ENCODE data around the gene ARID4A. TPM values are rescaled to one million over a fixed set of nuclear protein-coding genes. Genes with fewer than 3 reads are reported as not detected.
"Not testable (repeated sequence)": the region's sequence is repeated elsewhere in the genome, so short reads cannot be mapped to it uniquely, and the experiment has no call there.

ARID4A gene
- total and polyA plus RNA-seq, 2 experiments from 2014 or later = 15.9 to 17.2 TPM

GRCh38 chr14:58414845-58415244 lies 116.5 kb downstream of the ARID4A start:
- Histone ChIP-seq H3K9me3 (ENCODE audit: low read depth) (no peaks in the 10 kb centered on the region), H2AFZ (no peak overlapping the region), H3K4me1 (ENCODE audit: insufficient read depth) (no peaks in the 10 kb centered on the region), H3K27me3 (no peaks in the 10 kb centered on the region), H3K79me2 (peaks cover 25% of the 10 kb centered on the region), H3K4me2 (no peak overlapping the region), H4K20me1 (ENCODE audit: insufficient read depth, poor library complexity, severe bottlenecking) (no peaks in the 10 kb centered on the region), H3K27ac (no peak overlapping the region), H3K36me3 (replicated peaks; ENCODE audit: insufficient read depth, low read depth) (no peaks in the 10 kb centered on the region), H3K9me2 (replicated peaks; ENCODE audit: insufficient read depth) (no peaks in the 10 kb centered on the region), H3K4me3 (no peak overlapping the region)
- DNase-seq (ENCODE audit: low spot score) = no peak
- no peak for TF ChIP-seq EZH2 (IDR thresholded peaks at IDR 0.05; ENCODE audit: borderline replicate concordance)
- no peak for TF ChIP-seq EZH2phosphoT487 (IDR thresholded peaks at IDR 0.05; ENCODE audit: low read depth, severe bottlenecking, unreplicated experiment)
- TF ChIP-seq, protein P1, sequence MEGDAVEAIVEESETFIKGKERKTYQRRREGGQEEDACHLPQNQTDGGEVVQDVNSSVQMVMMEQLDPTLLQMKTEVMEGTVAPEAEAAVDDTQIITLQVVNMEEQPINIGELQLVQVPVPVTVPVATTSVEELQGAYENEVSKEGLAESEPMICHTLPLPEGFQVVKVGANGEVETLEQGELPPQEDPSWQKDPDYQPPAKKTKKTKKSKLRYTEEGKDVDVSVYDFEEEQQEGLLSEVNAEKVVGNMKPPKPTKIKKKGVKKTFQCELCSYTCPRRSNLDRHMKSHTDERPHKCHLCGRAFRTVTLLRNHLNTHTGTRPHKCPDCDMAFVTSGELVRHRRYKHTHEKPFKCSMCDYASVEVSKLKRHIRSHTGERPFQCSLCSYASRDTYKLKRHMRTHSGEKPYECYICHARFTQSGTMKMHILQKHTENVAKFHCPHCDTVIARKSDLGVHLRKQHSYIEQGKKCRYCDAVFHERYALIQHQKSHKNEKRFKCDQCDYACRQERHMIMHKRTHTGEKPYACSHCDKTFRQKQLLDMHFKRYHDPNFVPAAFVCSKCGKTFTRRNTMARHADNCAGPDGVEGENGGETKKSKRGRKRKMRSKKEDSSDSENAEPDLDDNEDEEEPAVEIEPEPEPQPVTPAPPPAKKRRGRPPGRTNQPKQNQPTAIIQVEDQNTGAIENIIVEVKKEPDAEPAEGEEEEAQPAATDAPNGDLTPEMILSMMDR (IDR thresholded peaks at IDR 0.05; ENCODE audit: poor library complexity) = no peak
- 100% methylated on average over 1 of the region's 1 CpG for WGBS (ENCODE audit: low lambda C conversion rate, missing lambda C conversion rate)

- Histone ChIP-seq H3K9me3 (ENCODE audit: low read depth) (no peaks in the 10 kb centered on the region), H2AFZ (no peak overlapping the region), H3K79me2 (peaks cover 25% of the 10 kb centered on the region), H3K27ac (no peak overlapping the region), H3K4me1 (ENCODE audit: insufficient read depth) (no peaks in the 10 kb centered on the region), H4K20me1 (ENCODE audit: insufficient read depth, poor library complexity, severe bottlenecking) (no peaks in the 10 kb centered on the region), H3K4me3 (no peak overlapping the region), H3K9me2 (replicated peaks; ENCODE audit: insufficient read depth) (no peaks in the 10 kb centered on the region), H3K4me2 (no peak overlapping the region), H3K27me3 (no peaks in the 10 kb centered on the region), H3K36me3 (replicated peaks; ENCODE audit: insufficient read depth, low read depth) (no peaks in the 10 kb centered on the region)
- TF ChIP-seq, protein P1 (IDR thresholded peaks at IDR 0.05; ENCODE audit: poor library complexity) = no peak
- TF ChIP-seq EZH2phosphoT487 (IDR thresholded peaks at IDR 0.05; ENCODE audit: low read depth, severe bottlenecking, unreplicated experiment) (no peak), EZH2 (IDR thresholded peaks at IDR 0.05; ENCODE audit: borderline replicate concordance) (no peak)
- 97% methylated on average over 10 of the region's 10 CpGs for WGBS (ENCODE audit: low lambda C conversion rate, missing lambda C conversion rate)
- no peak for DNase-seq (ENCODE audit: low spot score)
Observed at GRCh38 chr14:58415636-58416547, 117.5 kb downstream of the ARID4A start.

GRCh38 chr14:58416934-58417333 lies 118.6 kb downstream of the ARID4A start:
- DNase-seq (ENCODE audit: low spot score) = not testable (repeated sequence)

More at GRCh38 chr14:58416934-58417333, 118.6 kb downstream of the ARID4A start:
- peaks cover 25% of the 10 kb centered on the region for H3K79me2 ChIP-seq
- not testable (repeated sequence) for H3K27me3 ChIP-seq; H3K4me2 ChIP-seq; H3K27ac ChIP-seq; H2AFZ ChIP-seq; H3K9me2 ChIP-seq (replicated peaks; ENCODE audit: insufficient read depth); H3K4me3 ChIP-seq; H4K20me1 ChIP-seq (ENCODE audit: insufficient read depth, poor library complexity, severe bottlenecking); H3K36me3 ChIP-seq (replicated peaks; ENCODE audit: insufficient read depth, low read depth); H3K9me3 ChIP-seq (ENCODE audit: low read depth); H3K4me1 ChIP-seq (ENCODE audit: insufficient read depth)
- WGBS (ENCODE audit: low lambda C conversion rate, missing lambda C conversion rate) = 88% methylated on average over 1 of the region's 1 CpG

Small RNAs within 50 kb of the gene (small RNA-seq; reads per million reads assigned to genes)
- not detected for gene RNU6-341P

Other genes starting within 250 kb of the ARID4A start
- gene ARMH4, start 146.3 kb upstream of the ARID4A start, total RNA-seq = 6.6 and 9.2 TPM in 2 replicates
- 8.1 and 11.3 TPM in 2 replicates for gene ARMH4, start 146.3 kb upstream of the ARID4A start, polyA plus RNA-seq
- 106 and 120 TPM in 2 replicates for gene ACTR10, start 98.4 kb upstream of the ARID4A start, total RNA-seq
- 112 and 118 TPM in 2 replicates for gene ACTR10, start 98.4 kb upstream of the ARID4A start, polyA plus RNA-seq
- 96.2 and 152 TPM in 2 replicates for gene PSMA3, start 53.7 kb upstream of the ARID4A start, total RNA-seq
- 174 and 186 TPM in 2 replicates for gene PSMA3, start 53.7 kb upstream of the ARID4A start, polyA plus RNA-seq
- gene TOMM20L, start 97.4 kb downstream of the ARID4A start, total RNA-seq = not detected in 2 replicates
- gene TOMM20L, start 97.4 kb downstream of the ARID4A start, polyA plus RNA-seq = 0.33 TPM in 1 of 2 replicates, not detected in the other
- gene TIMM9, start 129.0 kb downstream of the ARID4A start, total RNA-seq = 65.5 and 70.9 TPM in 2 replicates
- 44.8 and 63.6 TPM in 2 replicates for gene TIMM9, start 129.0 kb downstream of the ARID4A start, polyA plus RNA-seq
- 14.0 and 21.4 TPM in 2 replicates for gene KIAA0586, start 129.2 kb downstream of the ARID4A start, total RNA-seq
- gene KIAA0586, start 129.2 kb downstream of the ARID4A start, polyA plus RNA-seq = 6.1 and 7.3 TPM in 2 replicates

Measured in hepatocyte (in vitro differentiated cells).